ENCODE results near the gene ZBP1.

ZBP1 gene

GRCh38 chr20:57596358-57596757 lies 23.9 kb downstream of the ZBP1 start:
- DNase-seq = no peak

- no peak for DNase-seq
These were observed 24.9 kb downstream of the ZBP1 start for GRCh38 chr20:57595041-57596030.

GRCh38 chr20:57594092-57594951 lies 25.9 kb downstream of the ZBP1 start:
- peak; percentile 6 for DNase-seq

GRCh38 chr20:57593134-57593886 lies 26.9 kb downstream of the ZBP1 start:
- DNase-seq = no peak

- no peak for DNase-seq
These were observed 27.7 kb downstream of the ZBP1 start for GRCh38 chr20:57592263-57593092.

GRCh38 chr20:57591289-57592229 lies 28.7 kb downstream of the ZBP1 start:
- no peak for DNase-seq

- no peak for DNase-seq
These were observed 29.5 kb downstream of the ZBP1 start for GRCh38 chr20:57590485-57591288.

- DNase-seq = no peak
These were observed 30.3 kb downstream of the ZBP1 start for GRCh38 chr20:57589728-57590484.

GRCh38 chr20:57589123-57589727 lies 31.0 kb downstream of the ZBP1 start:
- DNase-seq = no peak

GRCh38 chr20:57588596-57588995 lies 31.6 kb downstream of the ZBP1 start:
- DNase-seq = no peak

- no peak for DNase-seq
These were observed 32.2 kb downstream of the ZBP1 start for GRCh38 chr20:57587989-57588377.

GRCh38 chr20:57587278-57587988 lies 32.8 kb downstream of the ZBP1 start:
- DNase-seq = no peak

- no peak for DNase-seq
These were observed 33.3 kb downstream of the ZBP1 start for GRCh38 chr20:57586943-57587277.

- no peak for DNase-seq
These were observed 33.8 kb downstream of the ZBP1 start for GRCh38 chr20:57586370-57586793.

GRCh38 chr20:57585466-57586213 lies 34.6 kb downstream of the ZBP1 start:
- DNase-seq = no peak

GRCh38 chr20:57584768-57585461 lies 35.3 kb downstream of the ZBP1 start:
- DNase-seq = no peak

Measured in NCI-H2029 treated with DMSO at 0.1 percent for 48 hours (cell line).